Activated CD4-positive, alpha-beta memory T cell treated with anti-CD3 and anti-CD28 coated beads for 36 hours (primary cell): ENCODE data around the gene GPC5. TPM values are rescaled to one million over a fixed set of nuclear protein-coding genes. Genes with fewer than 3 reads are reported as not detected.

Source experiments
- CTCF ChIA-PET: fragments of 350-600 bp; sonication (Branson Sonifier 250); formaldehyde crosslinking; loops from one replicate; lab custom pipeline; 2021; ENCODE audit warnings: antibody characterized with exemption, inconsistent platforms; lab: Charles Lee
- POLR2A ChIA-PET: fragments of 350-600 bp; sonication (Branson Sonifier 250); formaldehyde crosslinking; loops from one replicate; lab custom pipeline; 2021; ENCODE audit warnings: antibody characterized with exemption; lab: Charles Lee
- DNase-seq: peaks from one replicate; pipeline ENCODE4 v3.0.0-alpha.2; 2020
- H3K27ac Mint-ChIP-seq: one replicate; pipeline ENCODE4 v1.8.0; 2021; ENCODE audit warnings: mixed read lengths
- H3K27me3 Mint-ChIP-seq: one replicate; pipeline ENCODE4 v1.8.0; 2021; ENCODE audit warnings: mixed read lengths
- H3K36me3 Mint-ChIP-seq: one replicate; pipeline ENCODE4 v1.8.0; 2021; ENCODE audit warnings: mixed read lengths
- H3K4me1 Mint-ChIP-seq: one replicate; pipeline ENCODE4 v1.8.0; 2021; ENCODE audit warnings: low read depth, mixed read lengths
- H3K4me3 Mint-ChIP-seq: one replicate; pipeline ENCODE4 v1.8.0; 2021; ENCODE audit warnings: mild to moderate bottlenecking, mixed read lengths
- H3K9me3 Mint-ChIP-seq: one replicate; pipeline ENCODE4 v1.8.0; 2021; ENCODE audit warnings: mixed read lengths
- intact Hi-C: fragments of 100-400 bp; cut with micrococcal nuclease; formaldehyde crosslinking; loops from one replicate; pipeline ENCODE4 v1.15.1; 2023
- total RNA-seq, 2 experiments: library from RNA; stranded (reverse); gene quantifications; one replicate each; pipeline ENCODE4 v1.2.3, GENCODE V29; 2021

The GPC5 gene
- total RNA-seq, 2 experiments from 2014 or later, result 0.17 to 0.29 TPM

- intact Hi-C loops, result no loop called here
- H3K9me3 Mint-ChIP-seq, result no peaks in the 10 kb centered on the region
- no peaks in the 10 kb centered on the region for H3K4me1 Mint-ChIP-seq
- H3K4me3 Mint-ChIP-seq, result no peak overlapping the region
- no peaks in the 10 kb centered on the region for H3K36me3 Mint-ChIP-seq
- ChIA-PET CTCF (no interaction called here), POLR2A (no interaction called here)
- DNase-seq, result no peak
- H3K27ac Mint-ChIP-seq, result no peak overlapping the region
- H3K27me3 Mint-ChIP-seq, result no peaks in the 10 kb centered on the region
Measured at GRCh38 chr13:92649140-92649813, 1250.9 kb downstream of the GPC5 start.

GRCh38 chr13:92656103-92656502 lies 1257.7 kb downstream of the GPC5 start:
- ChIA-PET CTCF (no interaction called here), POLR2A (no interaction called here)
- no peak for DNase-seq

GRCh38 chr13:92656648-92657047 lies 1258.2 kb downstream of the GPC5 start:
- Mint-ChIP-seq H3K9me3 (peaks cover 3% of the 10 kb centered on the region), H3K36me3 (no peaks in the 10 kb centered on the region), H3K4me3 (no peak overlapping the region), H3K4me1 (no peaks in the 10 kb centered on the region), H3K27me3 (no peaks in the 10 kb centered on the region), H3K27ac (no peak overlapping the region)
- ChIA-PET CTCF (no interaction called here), POLR2A (no interaction called here)
- no peak for DNase-seq
- intact Hi-C loops, result no loop called here

More at GRCh38 chr13:92656103-92656502, 1257.7 kb downstream of the GPC5 start:
- Mint-ChIP-seq H3K36me3 (no peaks in the 10 kb centered on the region), H3K9me3 (peaks cover 3% of the 10 kb centered on the region), H3K4me3 (no peak overlapping the region), H3K27ac (no peak overlapping the region), H3K4me1 (no peaks in the 10 kb centered on the region), H3K27me3 (no peaks in the 10 kb centered on the region)
- intact Hi-C loops, result no loop called here

GRCh38 chr13:92657565-92657964 lies 1259.1 kb downstream of the GPC5 start:
- no peaks in the 10 kb centered on the region for H3K4me1 Mint-ChIP-seq
- peaks cover 3% of the 10 kb centered on the region for H3K9me3 Mint-ChIP-seq
- H3K27me3 Mint-ChIP-seq, result no peaks in the 10 kb centered on the region
- intact Hi-C loops, result no loop called here
- ChIA-PET CTCF (no interaction called here), POLR2A (no interaction called here)
- no peak overlapping the region for H3K4me3 Mint-ChIP-seq
- DNase-seq, result no peak
- H3K36me3 Mint-ChIP-seq, result no peaks in the 10 kb centered on the region
- no peak overlapping the region for H3K27ac Mint-ChIP-seq

GRCh38 chr13:92658293-92658692 lies 1259.9 kb downstream of the GPC5 start:
- no peak overlapping the region for H3K27ac Mint-ChIP-seq
- CTCF ChIA-PET, result no interaction called here
- POLR2A ChIA-PET, result no interaction called here
- DNase-seq, result no peak
- no peaks in the 10 kb centered on the region for H3K36me3 Mint-ChIP-seq
- H3K4me3 Mint-ChIP-seq, result no peak overlapping the region
- intact Hi-C loops, result no loop called here
- H3K9me3 Mint-ChIP-seq, result peaks cover 3% of the 10 kb centered on the region
- no peaks in the 10 kb centered on the region for H3K4me1 Mint-ChIP-seq
- no peaks in the 10 kb centered on the region for H3K27me3 Mint-ChIP-seq

GRCh38 chr13:92661406-92661805 lies 1263.0 kb downstream of the GPC5 start:
- Mint-ChIP-seq H3K27me3 (no peaks in the 10 kb centered on the region), H3K36me3 (no peaks in the 10 kb centered on the region), H3K9me3 (peaks cover 3% of the 10 kb centered on the region), H3K4me3 (no peak overlapping the region), H3K27ac (no peak overlapping the region), H3K4me1 (no peaks in the 10 kb centered on the region)
- POLR2A ChIA-PET, result no interaction called here
- intact Hi-C loops, result no loop called here
- no peak for DNase-seq
- CTCF ChIA-PET, result no interaction called here

- DNase-seq, result no peak
- Mint-ChIP-seq H3K9me3 (peaks cover 2% of the 10 kb centered on the region), H3K4me3 (no peak overlapping the region), H3K27me3 (no peaks in the 10 kb centered on the region), H3K36me3 (no peaks in the 10 kb centered on the region), H3K4me1 (no peaks in the 10 kb centered on the region), H3K27ac (no peak overlapping the region)
- CTCF ChIA-PET, result no interaction called here
- POLR2A ChIA-PET, result no interaction called here
- intact Hi-C loops, result no loop called here
Measured at GRCh38 chr13:92668157-92668556, 1269.7 kb downstream of the GPC5 start.

GRCh38 chr13:92670096-92670495 lies 1271.7 kb downstream of the GPC5 start:
- intact Hi-C loops, result no loop called here
- no peak overlapping the region for H3K27ac Mint-ChIP-seq
- H3K27me3 Mint-ChIP-seq, result no peaks in the 10 kb centered on the region
- H3K4me3 Mint-ChIP-seq, result no peak overlapping the region
- peaks cover 2% of the 10 kb centered on the region for H3K9me3 Mint-ChIP-seq
- POLR2A ChIA-PET, result no interaction called here
- H3K4me1 Mint-ChIP-seq, result no peaks in the 10 kb centered on the region
- CTCF ChIA-PET, result no interaction called here
- H3K36me3 Mint-ChIP-seq, result no peaks in the 10 kb centered on the region
- DNase-seq, result no peak

- Mint-ChIP-seq H3K27ac (no peak overlapping the region), H3K36me3 (no peaks in the 10 kb centered on the region), H3K4me1 (no peaks in the 10 kb centered on the region), H3K27me3 (no peaks in the 10 kb centered on the region), H3K9me3 (peaks cover 2% of the 10 kb centered on the region), H3K4me3 (no peak overlapping the region)
- DNase-seq, result no peak
- CTCF ChIA-PET, result no interaction called here
- POLR2A ChIA-PET, result no interaction called here
- intact Hi-C loops, result no loop called here
Measured at GRCh38 chr13:92671821-92672220, 1273.4 kb downstream of the GPC5 start.

GRCh38 chr13:92676246-92676645 lies 1277.8 kb downstream of the GPC5 start:
- Mint-ChIP-seq H3K27me3 (no peaks in the 10 kb centered on the region), H3K36me3 (no peaks in the 10 kb centered on the region), H3K9me3 (peaks cover 1% of the 10 kb centered on the region), H3K27ac (no peak overlapping the region), H3K4me1 (no peaks in the 10 kb centered on the region), H3K4me3 (no peak overlapping the region)
- ChIA-PET POLR2A (no interaction called here), CTCF (no interaction called here)
- intact Hi-C loops, result no loop called here
- DNase-seq, result no peak

GRCh38 chr13:92677571-92677970 lies 1279.2 kb downstream of the GPC5 start:
- Mint-ChIP-seq H3K9me3 (peaks cover 8% of the 10 kb centered on the region), H3K27ac (no peak overlapping the region), H3K36me3 (no peaks in the 10 kb centered on the region), H3K27me3 (no peaks in the 10 kb centered on the region), H3K4me1 (no peaks in the 10 kb centered on the region), H3K4me3 (no peak overlapping the region)
- intact Hi-C loops, result no loop called here
- DNase-seq, result no peak
- CTCF ChIA-PET, result no interaction called here
- POLR2A ChIA-PET, result no interaction called here

GRCh38 chr13:92679602-92680001 lies 1281.2 kb downstream of the GPC5 start:
- Mint-ChIP-seq H3K36me3 (no peaks in the 10 kb centered on the region), H3K9me3 (peaks cover 8% of the 10 kb centered on the region), H3K27ac (no peak overlapping the region), H3K4me3 (no peak overlapping the region), H3K27me3 (no peaks in the 10 kb centered on the region), H3K4me1 (no peaks in the 10 kb centered on the region)
- no peak for DNase-seq
- CTCF ChIA-PET, result no interaction called here
- intact Hi-C loops, result no loop called here
- POLR2A ChIA-PET, result no interaction called here

GRCh38 chr13:92681239-92681638 lies 1282.8 kb downstream of the GPC5 start:
- H3K9me3 Mint-ChIP-seq, result peaks cover 9% of the 10 kb centered on the region
- ChIA-PET CTCF (no interaction called here), POLR2A (no interaction called here)
- no peaks in the 10 kb centered on the region for H3K4me1 Mint-ChIP-seq
- DNase-seq, result no peak
- no peaks in the 10 kb centered on the region for H3K27me3 Mint-ChIP-seq
- H3K4me3 Mint-ChIP-seq, result no peak overlapping the region
- H3K36me3 Mint-ChIP-seq, result no peaks in the 10 kb centered on the region
- H3K27ac Mint-ChIP-seq, result no peak overlapping the region
- intact Hi-C loops, result no loop called here
